Urinary bladder (tissue), 2 donors: ENCODE data around the gene AGXT. TPM values are rescaled to one million over a fixed set of nuclear protein-coding genes. Genes with fewer than 3 reads are reported as not detected.

Experiments used
- polyA plus RNA-seq: library from polyadenylated mRNA; stranded (reverse); fragments of 200-250 nt; gene quantifications from one replicate; pipeline ENCODE4 v1.2.3, GENCODE V29; 2013
- total RNA-seq: library from RNA; depleted of rRNA; stranded (reverse); fragments of >200 nt; gene quantifications from one replicate; pipeline ENCODE4 v1.2.3, GENCODE V29; 2014
- donor health status: healthy.

The AGXT gene
- total and polyA plus RNA-seq, 2 donors: 0.49 TPM; not detected in 1

Other genes starting within 250 kb of the AGXT start
- gene GPR35, start 243.3 kb upstream of the AGXT start, total RNA-seq: 0.63 TPM
- gene GPR35, start 243.3 kb upstream of the AGXT start, polyA plus RNA-seq: 3.3 TPM
- gene AQP12B, start 185.9 kb upstream of the AGXT start, total RNA-seq: not detected
- gene AQP12B, start 185.9 kb upstream of the AGXT start, polyA plus RNA-seq: not detected
- not detected for gene AQP12A, start 177.0 kb upstream of the AGXT start, total RNA-seq
- gene AQP12A, start 177.0 kb upstream of the AGXT start, polyA plus RNA-seq: not detected
- gene KIF1A, start 48.6 kb upstream of the AGXT start, total RNA-seq: 5.2 TPM
- 1.2 TPM for gene KIF1A, start 48.6 kb upstream of the AGXT start, polyA plus RNA-seq
- 0.42 TPM for gene MAB21L4, start 27.3 kb downstream of the AGXT start, total RNA-seq
- 1.2 TPM for gene MAB21L4, start 27.3 kb downstream of the AGXT start, polyA plus RNA-seq
- not detected for gene CROCC2, start 37.5 kb downstream of the AGXT start, total RNA-seq
- 0.08 TPM for gene CROCC2, start 37.5 kb downstream of the AGXT start, polyA plus RNA-seq
- gene SNED1, start 129.8 kb downstream of the AGXT start, total RNA-seq: 11.5 TPM
- gene SNED1, start 129.8 kb downstream of the AGXT start, polyA plus RNA-seq: 17.1 TPM
- 41.3 TPM for gene MTERF4, start 233.5 kb downstream of the AGXT start, total RNA-seq
- gene MTERF4, start 233.5 kb downstream of the AGXT start, polyA plus RNA-seq: 35.7 TPM